Calu3 (cell line): Measurements from ENCODE around the gene POR. TPM values are rescaled to one million over a fixed set of nuclear protein-coding genes. Genes with fewer than 3 reads are reported as not detected.

ENCODE experiments used
- BruUV-seq: library from RNA; stranded (reverse); fragments of 400-500 nt; replicated peaks from 2 replicates; lab custom pipeline; 2021; lab: Mats Ljungman, UMichigan
- CTCF ChIA-PET: fragments of 300-600 bp; sonication (Branson Sonifier 250); formaldehyde crosslinking; loops from one replicate; lab custom pipeline; 2022; ENCODE audit warnings: antibody characterized with exemption; lab: Charles Lee
- DNase-seq: peaks from one replicate; pipeline ENCODE4 v3.0.0; 2022
- H3K27ac Mint-ChIP-seq: one replicate; pipeline ENCODE4 v1.8.0; 2022; ENCODE audit warnings: mixed read lengths; ENCODE audit not compliant: unreplicated experiment
- H3K27me3 Mint-ChIP-seq: one replicate; pipeline ENCODE4 v1.8.0; 2022; ENCODE audit warnings: mixed read lengths; ENCODE audit not compliant: unreplicated experiment
- H3K36me3 Mint-ChIP-seq: one replicate; pipeline ENCODE4 v1.8.0; 2022; ENCODE audit warnings: mild to moderate bottlenecking, moderate library complexity, mixed read lengths; ENCODE audit not compliant: insufficient read depth, unreplicated experiment
- H3K4me1 Mint-ChIP-seq: one replicate; pipeline ENCODE4 v1.8.0; 2022; ENCODE audit warnings: mild to moderate bottlenecking, low read depth, mixed read lengths; ENCODE audit not compliant: unreplicated experiment
- H3K4me3 Mint-ChIP-seq: one replicate; pipeline ENCODE4 v1.8.0; 2022; ENCODE audit warnings: mild to moderate bottlenecking, low read depth, moderate library complexity, mixed read lengths; ENCODE audit not compliant: unreplicated experiment
- H3K9me3 Mint-ChIP-seq: one replicate; pipeline ENCODE4 v1.8.0; 2022; ENCODE audit warnings: low read depth, mixed read lengths; ENCODE audit not compliant: unreplicated experiment
- CTCF ChIP-seq: fragments of 200-600 bp; IDR thresholded peaks from one replicate; pipeline ENCODE4 v1.8.0; 2022; ENCODE audit warnings: antibody characterized with exemption; ENCODE audit not compliant: unreplicated experiment
- intact Hi-C: fragments of 100-400 bp; cut with micrococcal nuclease; formaldehyde crosslinking; loops from one replicate; pipeline ENCODE4 v1.10.0; 2022; ENCODE audit not compliant: unreplicated experiment
- microRNA-seq: library from miRNA; unstranded; fragments of <30 nt; microRNA quantifications from one replicate; pipeline ENCODE4 v1.2.0, GENCODE V29; 2022
- total RNA-seq: library from RNA; stranded (reverse); gene quantifications from 2 replicates; pipeline ENCODE4 v1.2.3, GENCODE V29; 2022

Gene POR
- total RNA-seq, 1 experiment from 2014 or later, result 65.8 TPM

- no peaks in the 10 kb centered on the region for H3K27me3 Mint-ChIP-seq
- no peaks in the 10 kb centered on the region for H3K9me3 Mint-ChIP-seq
- H3K4me1 Mint-ChIP-seq, result no peaks in the 10 kb centered on the region
- no peak for DNase-seq
- peaks cover 19% of the 10 kb centered on the region for H3K36me3 Mint-ChIP-seq
- no TSS peak for BruUV-seq
- no peak overlapping the region for H3K4me3 Mint-ChIP-seq
- CTCF ChIA-PET, result no interaction called here
- H3K27ac Mint-ChIP-seq, result no peak overlapping the region
- no peak for TF ChIP-seq CTCF
- intact Hi-C loops, result no loop called here
These were observed 117.0 kb downstream of the POR start for GRCh38 chr7:76031964-76032363.

Small RNAs within 50 kb of the gene (microRNA-seq; reads per million reads assigned to microRNA genes)
- gene MIR4651, result not detected

Other genes with a start within 250 kb of the POR start
- 8.3 and 10.7 TPM in 2 replicates for gene HIP1, start 176.2 kb upstream of the POR start, total RNA-seq
- not detected in 2 replicates for gene CCL26, start 142.9 kb upstream of the POR start, total RNA-seq
- gene CCL24, start 101.3 kb upstream of the POR start, total RNA-seq, result 0.68 TPM in 1 of 2 replicates, not detected in the other
- 35.3 and 39.2 TPM in 2 replicates for gene RHBDD2, start 36.1 kb upstream of the POR start, total RNA-seq
- gene TMEM120A, start 79.4 kb downstream of the POR start, total RNA-seq, result 19.3 and 30.8 TPM in 2 replicates
- 39.9 and 46.2 TPM in 2 replicates for gene STYXL1, start 132.8 kb downstream of the POR start, total RNA-seq
- 154 and 160 TPM in 2 replicates for gene MDH2, start 133.0 kb downstream of the POR start, total RNA-seq